Neural cell (in vitro differentiated cells): Measurements from ENCODE around the gene SNCB.

ENCODE experiments used
- EZH2 ChIP-seq: fragments of 200-600, 300-800 bp; shearing (Covaris generic), sonication (generic); IDR thresholded peaks from 2 replicates; pipeline ENCODE4 v1.6.1; 2014; ENCODE audit warnings: antibody characterized with exemption, low read length, borderline replicate concordance, mild to moderate bottlenecking; ENCODE audit not compliant: insufficient read depth, poor library complexity, severe bottlenecking
- MXI1 ChIP-seq: fragments of 450-650 bp; conservative IDR thresholded peaks from 2 replicates; pipeline ENCODE4 v1.6.1; 2014; ENCODE audit warnings: antibody characterized with exemption, mild to moderate bottlenecking; ENCODE audit not compliant: poor library complexity, severe bottlenecking
- POLR2AphosphoS5 ChIP-seq: IDR thresholded peaks from 2 replicates; pipeline ENCODE4 v1.6.1; 2012
- TF ChIP-seq, protein P1 (sequence below): fragments of 450-650 bp; IDR thresholded peaks from 2 replicates; pipeline ENCODE4 v1.5.1; 2014; ENCODE audit warnings: antibody characterized with exemption, mild to moderate bottlenecking, moderate library complexity; ENCODE audit not compliant: poor library complexity, severe bottlenecking

DNA sequence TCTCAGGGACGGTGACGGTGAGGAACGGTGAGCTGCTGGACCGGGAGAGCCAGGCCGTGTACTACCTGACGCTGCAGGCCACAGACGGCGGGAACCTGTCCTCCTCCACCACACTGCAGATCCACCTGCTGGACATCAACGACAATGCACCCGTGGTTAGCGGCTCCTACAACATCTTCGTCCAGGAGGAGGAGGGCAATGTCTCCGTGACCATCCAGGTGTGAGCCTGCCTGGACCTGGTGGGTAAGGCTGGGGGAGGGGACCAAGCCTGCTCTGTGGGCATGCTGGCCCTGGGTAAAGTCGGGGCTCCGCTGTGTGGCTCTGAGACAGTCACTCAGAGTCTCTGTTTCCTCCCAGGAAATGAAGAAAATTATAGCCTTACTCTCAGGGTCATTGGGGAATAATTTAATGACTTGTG is 51.9 kb downstream of the SNCB start:
- TF ChIP-seq POLR2AphosphoS5 (no peak), MXI1 (no peak), EZH2 (no peak)
- TF ChIP-seq, protein P1, sequence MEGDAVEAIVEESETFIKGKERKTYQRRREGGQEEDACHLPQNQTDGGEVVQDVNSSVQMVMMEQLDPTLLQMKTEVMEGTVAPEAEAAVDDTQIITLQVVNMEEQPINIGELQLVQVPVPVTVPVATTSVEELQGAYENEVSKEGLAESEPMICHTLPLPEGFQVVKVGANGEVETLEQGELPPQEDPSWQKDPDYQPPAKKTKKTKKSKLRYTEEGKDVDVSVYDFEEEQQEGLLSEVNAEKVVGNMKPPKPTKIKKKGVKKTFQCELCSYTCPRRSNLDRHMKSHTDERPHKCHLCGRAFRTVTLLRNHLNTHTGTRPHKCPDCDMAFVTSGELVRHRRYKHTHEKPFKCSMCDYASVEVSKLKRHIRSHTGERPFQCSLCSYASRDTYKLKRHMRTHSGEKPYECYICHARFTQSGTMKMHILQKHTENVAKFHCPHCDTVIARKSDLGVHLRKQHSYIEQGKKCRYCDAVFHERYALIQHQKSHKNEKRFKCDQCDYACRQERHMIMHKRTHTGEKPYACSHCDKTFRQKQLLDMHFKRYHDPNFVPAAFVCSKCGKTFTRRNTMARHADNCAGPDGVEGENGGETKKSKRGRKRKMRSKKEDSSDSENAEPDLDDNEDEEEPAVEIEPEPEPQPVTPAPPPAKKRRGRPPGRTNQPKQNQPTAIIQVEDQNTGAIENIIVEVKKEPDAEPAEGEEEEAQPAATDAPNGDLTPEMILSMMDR: peak; percentile 29
